Body of pancreas (tissue), 4 donors: ENCODE results near the gene SOX3. TPM values are rescaled to one million over a fixed set of nuclear protein-coding genes. Genes with fewer than 3 reads are reported as not detected.

ENCODE experiments used
- ATAC-seq: fragments of 150-250 bp; one replicate; pipeline ENCODE4 v1.9.1; 2016
- DNase-seq, 4 donors: peaks; one replicate each; pipeline ENCODE4 v3.0.0-alpha.2; 2019
- H3K27ac ChIP-seq, 4 donors: fragments of 200-600 bp; sonication (generic); 1 replicate in 3 of 4; 2 replicates in 1 of 4; pipeline versions ENCODE4 v1.5.1 to v1.6.1; 2016 to 2019; ENCODE audit warnings: mild to moderate bottlenecking in 1 of 4, mixed read lengths in 1 of 4, moderate library complexity in 1 of 4
- H3K27me3 ChIP-seq, 2 donors: fragments of 200-600 bp; sonication (generic); one replicate each; pipeline ENCODE4 v1.6.0; 2016; ENCODE audit warnings: mild to moderate bottlenecking in 1 of 2
- H3K36me3 ChIP-seq, 2 donors: fragments of 200-600 bp; sonication (generic); replicated peaks in 1 of 2; 2 replicates each; pipeline ENCODE4 v1.5.1; 2016; ENCODE audit warnings: low read depth in 2 of 2; ENCODE audit not compliant: insufficient read depth in 1 of 2
- H3K4me1 ChIP-seq: fragments of 200-600 bp; sonication (generic); one replicate; pipeline ENCODE4 v1.6.0; 2016
- H3K4me3 ChIP-seq, 2 donors: fragments of 200-600 bp; sonication (generic); 1 replicate in 1 of 2; 2 replicates in 1 of 2; pipeline ENCODE4 v1.5.1; 2016 to 2019
- H3K9me3 ChIP-seq, 3 donors: fragments of 200-600 bp; sonication (generic); 1 replicate in 2 of 3; 2 replicates in 1 of 3; pipeline ENCODE4 v1.5.1; 2016
- POLR2A ChIP-seq, 3 donors: fragments of 450-650 bp; IDR thresholded peaks; one replicate each; pipeline ENCODE4 v1.6.1; 2016; ENCODE audit warnings: antibody characterized with exemption in 3 of 3, mild to moderate bottlenecking in 2 of 3
- WGBS, 2 donors: methylation state at CpG; one replicate each; pipeline ENCODE4 v1.1.5; 2017; 5-methylcytosine and 5-hydroxymethylcytosine counted together
- intact Hi-C: fragments of 100-400 bp; cut with DNase I; formaldehyde crosslinking; loops from one replicate; pipeline ENCODE4 v1.15.1; 2023
- total RNA-seq, 2 donors: library from RNA; depleted of rRNA; stranded (reverse); fragments of >200 nt; gene quantifications; one replicate each; pipeline ENCODE4 v1.1.0, GENCODE V29; 2016
- TF ChIP-seq, protein P1 (sequence below), 7 experiments: fragments of 450-650 bp in 4 of 7; fragments of 200-600 bp in 3 of 7; sonication (generic) in 3 of 7; IDR thresholded peaks; one replicate each; pipeline ENCODE4 v1.5.1; 2016 to 2019; ENCODE audit warnings: antibody characterized with exemption in 7 of 7

SOX3 gene
- total RNA-seq, 2 donors from 2014 or later: not detected

DNA sequence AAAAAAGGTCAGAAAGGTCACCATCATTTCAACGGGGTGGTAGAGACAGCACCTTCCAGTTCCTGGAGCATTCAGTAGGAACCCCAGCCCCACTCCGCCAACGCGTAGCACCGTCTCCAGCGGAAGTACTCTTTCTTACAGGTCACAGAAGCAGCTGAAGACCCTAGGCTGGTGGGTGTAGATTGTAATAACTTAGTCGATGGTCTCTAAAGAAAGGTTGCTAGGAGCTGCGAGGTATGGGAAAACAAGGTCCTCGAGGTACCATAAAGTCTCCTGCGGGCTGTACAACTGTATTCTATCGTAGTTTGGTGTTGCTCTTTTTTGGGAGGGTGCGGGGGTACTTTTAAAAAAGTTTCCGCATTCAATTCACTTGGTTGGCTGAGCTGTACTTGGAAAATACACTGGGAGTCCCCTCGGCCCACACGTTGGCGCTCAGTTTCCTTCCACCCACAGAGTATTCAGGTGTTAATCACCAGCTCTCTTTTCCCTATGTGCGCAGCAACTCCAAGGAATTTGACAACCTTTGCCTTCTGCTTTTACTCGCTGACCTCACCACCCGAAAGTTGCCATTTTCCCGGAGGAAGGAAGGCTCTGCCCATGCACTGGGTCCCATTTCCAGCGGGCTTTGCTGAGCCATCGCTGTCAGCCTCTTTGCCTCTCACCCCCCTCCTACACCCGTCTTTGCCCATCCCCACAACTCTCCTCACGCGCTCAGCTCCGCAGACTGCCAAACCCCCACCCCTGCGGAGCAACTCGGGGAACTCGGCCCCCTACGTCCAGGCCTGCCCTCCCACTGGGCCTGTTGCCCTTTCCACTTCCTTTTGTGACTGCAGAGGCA lies 4.8 kb upstream of the SOX3 start:
- no peak for TF ChIP-seq POLR2A (IDR thresholded peaks at IDR 0.05)
- TF ChIP-seq, protein P1, sequence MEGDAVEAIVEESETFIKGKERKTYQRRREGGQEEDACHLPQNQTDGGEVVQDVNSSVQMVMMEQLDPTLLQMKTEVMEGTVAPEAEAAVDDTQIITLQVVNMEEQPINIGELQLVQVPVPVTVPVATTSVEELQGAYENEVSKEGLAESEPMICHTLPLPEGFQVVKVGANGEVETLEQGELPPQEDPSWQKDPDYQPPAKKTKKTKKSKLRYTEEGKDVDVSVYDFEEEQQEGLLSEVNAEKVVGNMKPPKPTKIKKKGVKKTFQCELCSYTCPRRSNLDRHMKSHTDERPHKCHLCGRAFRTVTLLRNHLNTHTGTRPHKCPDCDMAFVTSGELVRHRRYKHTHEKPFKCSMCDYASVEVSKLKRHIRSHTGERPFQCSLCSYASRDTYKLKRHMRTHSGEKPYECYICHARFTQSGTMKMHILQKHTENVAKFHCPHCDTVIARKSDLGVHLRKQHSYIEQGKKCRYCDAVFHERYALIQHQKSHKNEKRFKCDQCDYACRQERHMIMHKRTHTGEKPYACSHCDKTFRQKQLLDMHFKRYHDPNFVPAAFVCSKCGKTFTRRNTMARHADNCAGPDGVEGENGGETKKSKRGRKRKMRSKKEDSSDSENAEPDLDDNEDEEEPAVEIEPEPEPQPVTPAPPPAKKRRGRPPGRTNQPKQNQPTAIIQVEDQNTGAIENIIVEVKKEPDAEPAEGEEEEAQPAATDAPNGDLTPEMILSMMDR (IDR thresholded peaks at IDR 0.05): no peak
- 7 to 8% methylated on average over 27 to 28 of the region's 30 CpGs for WGBS, 2 donors
- H3K9me3 ChIP-seq: no peaks in the 10 kb centered on the region
- H3K4me3 ChIP-seq: no peak overlapping the region
- no peak overlapping the region for H3K27ac ChIP-seq
- intact Hi-C loops: no loop called here
- peaks cover 0 to 13% of the 10 kb centered on the region in 2 donors for H3K27me3 ChIP-seq
- DNase-seq (no peak), ATAC-seq (no peak)
- no peaks in the 10 kb centered on the region for H3K36me3 ChIP-seq
- H3K4me1 ChIP-seq: peaks cover 9% of the 10 kb centered on the region

DNA sequence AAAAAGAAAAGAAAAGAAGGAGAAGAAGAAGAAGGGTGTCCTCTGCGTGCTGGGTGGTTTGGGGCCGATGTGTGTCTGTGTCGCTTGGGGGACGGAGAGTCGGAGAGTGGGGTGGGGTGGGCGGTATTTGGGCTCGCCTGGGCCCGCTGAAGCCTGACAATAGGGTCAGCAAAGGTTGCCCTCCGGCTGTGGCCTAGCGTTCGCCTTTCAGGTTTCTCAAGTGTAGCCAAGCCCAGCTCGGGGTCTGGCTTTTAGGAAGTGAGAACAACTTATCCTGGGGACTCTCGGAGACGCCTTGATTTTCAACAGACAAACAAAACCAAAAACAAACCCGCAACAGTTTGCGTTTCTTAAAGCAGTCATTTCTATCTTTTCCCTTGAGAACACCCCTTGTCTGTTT lies 4.1 kb upstream of the SOX3 start:
- no peaks in the 10 kb centered on the region for H3K36me3 ChIP-seq
- DNase-seq (no peak), ATAC-seq (no peak)
- intact Hi-C loops: no loop called here
- peaks cover 0 to 13% of the 10 kb centered on the region in 2 donors for H3K27me3 ChIP-seq
- H3K4me1 ChIP-seq: peaks cover 16% of the 10 kb centered on the region
- no peaks in the 10 kb centered on the region for H3K9me3 ChIP-seq
- no peak overlapping the region for H3K4me3 ChIP-seq
- no peak for TF ChIP-seq POLR2A (IDR thresholded peaks at IDR 0.05)
- TF ChIP-seq, protein P1 (IDR thresholded peaks at IDR 0.05): no peak
- WGBS, 2 donors: 4 to 9% methylated on average over 14 to 16 of the region's 16 CpGs
- H3K27ac ChIP-seq: no peak overlapping the region

- ATAC-seq (no peak), DNase-seq (no peak)
- H3K27me3 ChIP-seq: peaks cover 0 to 15% of the 10 kb centered on the region in 2 donors
- intact Hi-C loops: no loop called here
- H3K4me3 ChIP-seq: no peak overlapping the region
- TF ChIP-seq POLR2A (IDR thresholded peaks at IDR 0.05): no peak
- TF ChIP-seq, protein P1 (IDR thresholded peaks at IDR 0.05): no peak
- H3K27ac ChIP-seq: no peak overlapping the region
- peaks cover 21% of the 10 kb centered on the region for H3K4me1 ChIP-seq
- no peaks in the 10 kb centered on the region for H3K9me3 ChIP-seq
- 3% methylated on average over 20 of the region's 23 CpGs; no CpG with 5 or more reads in 1 of the 2 donors for WGBS, 2 donors
- no peaks in the 10 kb centered on the region for H3K36me3 ChIP-seq
Observed at GRCh38 chrX:140507982-140508305, 3.1 kb upstream of the SOX3 start.

DNA sequence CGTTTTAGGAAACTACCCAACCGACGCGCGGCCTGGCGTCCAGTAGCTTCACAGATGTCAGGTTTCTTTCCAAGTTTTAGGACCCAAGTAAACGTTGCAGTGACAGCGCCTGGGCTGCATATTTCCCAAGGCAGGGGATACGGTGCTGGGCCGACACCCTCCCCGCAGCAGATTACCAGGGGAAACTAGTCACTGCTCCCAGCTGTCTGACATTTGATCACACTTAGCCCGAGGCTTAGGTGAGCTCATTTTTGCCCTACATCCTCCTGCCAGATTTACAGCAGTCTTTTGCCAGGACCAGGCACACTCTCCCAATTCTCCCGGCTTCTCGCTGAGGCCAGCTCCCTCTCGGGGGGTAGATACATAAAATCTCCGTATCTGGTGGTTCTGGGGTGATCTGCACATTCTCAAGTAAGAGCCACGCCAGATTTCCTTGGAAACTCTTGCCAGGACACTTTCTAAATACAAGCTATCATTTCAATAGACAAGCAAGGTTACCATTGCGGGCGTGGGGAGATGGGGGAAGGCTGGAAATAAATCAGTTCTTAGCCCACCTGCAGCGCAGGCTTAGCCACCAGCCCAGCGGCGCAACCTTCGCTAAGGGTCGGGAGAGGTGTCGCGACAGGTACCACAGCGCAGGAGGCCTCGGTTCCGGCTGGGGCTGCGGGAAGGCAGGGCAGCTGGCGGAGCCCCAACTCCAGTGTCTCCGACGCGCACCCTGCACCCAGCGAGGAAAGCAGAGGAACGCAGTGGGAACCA lies 2.5 kb upstream of the SOX3 start:
- H3K9me3 ChIP-seq: no peaks in the 10 kb centered on the region
- ATAC-seq (no peak), DNase-seq (no peak)
- H3K27ac ChIP-seq: no peak overlapping the region
- H3K27me3 ChIP-seq: peaks cover 0 to 19% of the 10 kb centered on the region in 2 donors
- no peak for TF ChIP-seq POLR2A (IDR thresholded peaks at IDR 0.05)
- TF ChIP-seq, protein P1 (IDR thresholded peaks at IDR 0.05): no peak
- peaks cover 26% of the 10 kb centered on the region for H3K4me1 ChIP-seq
- no peak overlapping the region for H3K4me3 ChIP-seq
- no peaks in the 10 kb centered on the region for H3K36me3 ChIP-seq
- intact Hi-C loops: no loop called here
- WGBS, 2 donors: 0 to 2% methylated on average over 14 to 24 of the region's 36 CpGs
